K562 (cell line): ENCODE data around the gene RBMX. TPM values are rescaled to one million over a fixed set of nuclear protein-coding genes. Genes with fewer than 3 reads are reported as not detected.

Experiments
- ATAC-seq: fragments of 200-7000 bp; cut with Tn5 transposase; 3 replicates; pipeline ENCODE4 v1.9.1; 2020; ENCODE audit warnings: moderate library complexity
- BruUV-seq: library from RNA; stranded (reverse); fragments of 400-500 nt; replicated peaks from 2 replicates; lab custom pipeline; 2021; lab: Mats Ljungman, UMichigan
- CTCF ChIA-PET: fragments of 300-600 bp; formaldehyde crosslinking; extraction: SDS; loops from one replicate; lab custom pipeline; 2021; ENCODE audit warnings: low intra/inter-chr PET ratio; lab: Yijun Ruan, JAX
- POLR2A ChIA-PET: fragments of 300-600, 350-650 bp; sonication (Branson Sonifier 250); formaldehyde crosslinking; extraction: SDS; loops from one replicate; lab custom pipeline; 2021; ENCODE audit warnings: antibody characterized with exemption, inconsistent platforms; lab: Yijun Ruan, JAX
- DNase-seq, 4 experiments: peaks; one replicate each; pipeline versions ENCODE4 v3.0.0 to v3.0.0-alpha.2; 2011 to 2018; ENCODE audit warnings: low spot score in 3 of 4, mixed read lengths in 3 of 4; ENCODE audit errors: extremely low read depth in 1 of 4
- FAIRE-seq: peaks from 2 replicates; lab custom pipeline; 2011; peaks lifted over from hg19 to GRCh38; lab: Jason Lieb, UNC
- H2AFZ ChIP-seq: 2 replicates; pipeline ENCODE4 v1.6.0; 2011; ENCODE audit warnings: low read depth, low read length, control low read depth, inconsistent platforms
- H3K27ac ChIP-seq: fragments of 200-600 bp; 3 replicates; pipeline ENCODE4 v1.8.0; 2011; ENCODE audit warnings: low read depth, mild to moderate bottlenecking, control low read depth, inconsistent platforms, low read length, moderate library complexity, mixed read lengths; ENCODE audit errors: extremely low read depth
- H3K27me3 ChIP-seq, 2 experiments: fragments of 300-600 bp in 1 of 2; 2 replicates in 1 of 2; 3 replicates in 1 of 2; pipeline versions ENCODE4 v1.6.0 to v1.8.0; 2011; ENCODE audit warnings: inconsistent platforms in 2 of 2, low read length in 2 of 2, mild to moderate bottlenecking in 1 of 2, mixed read lengths in 1 of 2, moderate library complexity in 1 of 2; ENCODE audit not compliant: control insufficient read depth in 2 of 2, insufficient read depth in 2 of 2
- H3K36me3 ChIP-seq: fragments of 300-600 bp; 3 replicates; pipeline ENCODE4 v1.8.0; 2011; ENCODE audit warnings: mild to moderate bottlenecking, low read length, inconsistent platforms; ENCODE audit not compliant: control insufficient read depth, insufficient read depth
- H3K4me1 ChIP-seq, 2 experiments: fragments of 200-600 bp in 1 of 2; replicated peaks in 1 of 2; 2 replicates in 1 of 2; 3 replicates in 1 of 2; pipeline versions ENCODE4 v1.5.1 to v1.8.0; 2011; ENCODE audit warnings: inconsistent platforms in 2 of 2, low read length in 2 of 2, mild to moderate bottlenecking in 1 of 2, mixed read lengths in 1 of 2, moderate library complexity in 1 of 2; ENCODE audit not compliant: control insufficient read depth in 2 of 2, insufficient read depth in 2 of 2
- H3K4me2 ChIP-seq: 2 replicates; pipeline ENCODE4 v1.6.1; 2011; ENCODE audit warnings: low read length, control low read depth, inconsistent platforms, mixed read lengths; ENCODE audit not compliant: insufficient read depth
- H3K4me3 ChIP-seq: fragments of 200-600 bp; sonication (generic), shearing (Covaris generic); 2 replicates; pipeline ENCODE4 v1.5.1; 2016; ENCODE audit warnings: control low read depth, inconsistent platforms
- H3K79me2 ChIP-seq: fragments of 200-600 bp; 3 replicates; pipeline ENCODE4 v1.8.0; 2011; ENCODE audit warnings: low read length, inconsistent platforms; ENCODE audit not compliant: control insufficient read depth, insufficient read depth
- H3K9ac ChIP-seq, 2 experiments: 2 replicates each; pipeline versions ENCODE4 v1.6.0 to v1.6.1; 2011; ENCODE audit warnings: low read depth in 2 of 2, low read length in 2 of 2, control low read depth in 1 of 2, inconsistent platforms in 1 of 2, mild to moderate bottlenecking in 1 of 2, mixed read lengths in 1 of 2; ENCODE audit not compliant: insufficient read depth in 1 of 2
- H3K9me1 ChIP-seq: one replicate; pipeline ENCODE4 v1.6.0; 2011; ENCODE audit warnings: inconsistent platforms, mild to moderate bottlenecking, low read length, moderate library complexity; ENCODE audit not compliant: control insufficient read depth, insufficient read depth
- H3K9me3 ChIP-seq: replicated peaks from 2 replicates; pipeline ENCODE4 v1.5.1; 2011; ENCODE audit warnings: low read depth, low read length, inconsistent platforms; ENCODE audit not compliant: control insufficient read depth, insufficient read depth
- H4K20me1 ChIP-seq: replicated peaks from 2 replicates; pipeline ENCODE4 v1.6.1; 2011; ENCODE audit warnings: low read length, inconsistent platforms, mixed read lengths; ENCODE audit not compliant: control insufficient read depth, insufficient read depth
- BACH1 ChIP-seq: fragments of 200-800 bp; sonication (Bioruptor generic); IDR thresholded peaks from 2 replicates; pipeline ENCODE4 v1.6.1; 2016; ENCODE audit warnings: missing genetic modification characterization, missing compliant biosample characterization
- CHD7 ChIP-seq: fragments of 200-600 bp; sonication (generic); IDR thresholded peaks from one replicate; pipeline ENCODE4 v1.6.1; 2012; ENCODE audit warnings: mild to moderate bottlenecking, low read depth, low read length, inconsistent platforms
- GTF2F1 ChIP-seq: IDR thresholded peaks from 2 replicates; pipeline ENCODE4 v1.6.1; 2011; ENCODE audit warnings: low read depth, low read length, improper control_type of control experiment
- MYNN ChIP-seq, 2 experiments: sonication (generic); formaldehyde crosslinking in 1 of 2; IDR thresholded peaks; 2 replicates each; pipeline versions ENCODE4 v1.5.0 to v1.6.1; 2016 to 2020; ENCODE audit warnings: antibody characterized with exemption in 1 of 2, missing genetic modification reagents in 1 of 2
- SNAPC5 ChIP-seq: fragments of 250-450 bp; sonication (Bioruptor Pico); IDR thresholded peaks from 2 replicates; pipeline ENCODE4 v1.8.0; 2021; ENCODE audit warnings: moderate library complexity, mild to moderate bottlenecking, inconsistent platforms
- ZNF133 ChIP-seq: fragments of 250-450 bp; sonication (Bioruptor Pico); IDR thresholded peaks from 2 replicates; pipeline ENCODE4 v1.4.0; 2020; ENCODE audit warnings: mild to moderate bottlenecking
- ZNF134 ChIP-seq: fragments of 250-450 bp; sonication (Bioruptor Pico); conservative IDR thresholded peaks from 2 replicates; pipeline ENCODE4 v1.4.0; 2020
- ZNF280A ChIP-seq: fragments of 450-650 bp; IDR thresholded peaks from 2 replicates; pipeline ENCODE4 v1.6.1; 2018; ENCODE audit warnings: mild to moderate bottlenecking, low read depth; ENCODE audit not compliant: partially characterized antibody
- WGBS: fragments of 100-300 bp; shearing (Covaris generic); methylation state at CpG from one replicate; pipeline ENCODE4 v1.1.6; 2016; ENCODE audit warnings: low coverage, mixed read lengths; ENCODE audit not compliant: insufficient coverage; ENCODE audit errors: missing lambda C conversion rate; 5-methylcytosine and 5-hydroxymethylcytosine counted together
- in situ Hi-C: fragments of 300-500 bp; cut with MboI; formaldehyde crosslinking; loops from 4 replicates; pipeline ENCODE4 v1.15.0; 2018; ENCODE audit warnings: inconsistent platforms, mixed read lengths
- intact Hi-C: fragments of 100-400 bp; cut with micrococcal nuclease; formaldehyde crosslinking; loops from 2 replicates; pipeline ENCODE4 v1.14.2; 2022
- polyA plus RNA-seq, 8 experiments: library from polyadenylated mRNA; depleted of rRNA in 4 of 8; stranded (reverse) in 5 of 8; unstranded in 3 of 8; fragments of >200 nt; fragmentation: Nextera tagmentation in 2 of 8; fragmentation: Illumina TruSeq in 1 of 8; extraction: Ambion mirVana in 2 of 8; extraction: Trizol in 1 of 8; gene quantifications; 2 replicates each; pipeline versions ENCODE4 v1.2.1 to v1.2.3, GENCODE V29; 2011 to 2014; ENCODE audit warnings: inconsistent platforms in 1 of 8, missing spikeins in 1 of 8
- total RNA-seq, 7 experiments: library from RNA; depleted of rRNA in 6 of 7; stranded (reverse); fragments of >200 nt in 6 of 7; fragmentation: Illumina TruSeq in 2 of 7; extraction: Trizol in 2 of 7; gene quantifications; 2 replicates each; pipeline versions ENCODE4 v1.2.1 to v1.2.3, GENCODE V29; 2011 to 2021; ENCODE audit warnings: low replicate concordance in 1 of 7

The RBMX gene
- total and polyA plus RNA-seq, 9 of the 15 experiments (the other 6 are each of a cell fraction or from before 2014, with no cell fraction given) = 405 to 671 (median 540) TPM

- ATAC-seq (no peak), FAIRE-seq (no peak), DNase-seq (no peak)
- H3K79me2 ChIP-seq = no peaks in the 10 kb centered on the region
- 92% methylated on average over 4 of the region's 4 CpGs for WGBS
- no peak overlapping the region for H3K4me2 ChIP-seq
- no peaks in the 10 kb centered on the region for H3K9me3 ChIP-seq
- peaks cover 40% of the 10 kb centered on the region; the same call in 2 of the 3 replicates for H3K36me3 ChIP-seq
- in situ Hi-C loops (no loop called here), intact Hi-C loops (no loop called here)
- no peaks in the 10 kb centered on the region for H4K20me1 ChIP-seq
- ChIA-PET POLR2A (interaction anchor here (1.0 to 1.4 kb wide), 2 partner anchors 9 to 14 kb away, joined by 3 to 4 read pairs; no protein-coding TSS in a partner anchor), CTCF (no interaction called here)
- H3K9ac ChIP-seq = no peak overlapping the region
- no peaks in the 10 kb centered on the region; a peak in 1 of 5 replicates for H3K4me1 ChIP-seq
- no peak overlapping the region for H2AFZ ChIP-seq
- H3K4me3 ChIP-seq = no peak overlapping the region
- H3K27ac ChIP-seq = no peak overlapping the region
- no peaks in the 10 kb centered on the region for H3K27me3 ChIP-seq
- no TSS peak for BruUV-seq
- H3K9me1 ChIP-seq = no peaks in the 10 kb centered on the region
- TF ChIP-seq CHD7 (no peak), ZNF280A (no peak), ZNF133 (CRISPR knock-in tag) (no peak), GTF2F1 (no peak), MYNN (IDR thresholded peaks at IDR 0.05) (no peak), MYNN (CRISPR knock-in tag; IDR thresholded peaks at IDR 0.05) (no peak), ZNF134 (CRISPR knock-in tag) (no peak), BACH1 (no peak), SNAPC5 (CRISPR knock-in tag) (no peak)
Observed at GRCh38 chrX:136858007-136858756, 22.3 kb downstream of the RBMX start.
